ENCODE measurements around the gene EVI5. TPM values are rescaled to one million over a fixed set of nuclear protein-coding genes. Genes with fewer than 3 reads are reported as not detected.
A peak's percentile ranks its signal among the peaks of the same experiment; 100 is the strongest.

The EVI5 gene
- total RNA-seq, 2 donors from 2014 or later, result 33.0 to 37.7 TPM

DNA sequence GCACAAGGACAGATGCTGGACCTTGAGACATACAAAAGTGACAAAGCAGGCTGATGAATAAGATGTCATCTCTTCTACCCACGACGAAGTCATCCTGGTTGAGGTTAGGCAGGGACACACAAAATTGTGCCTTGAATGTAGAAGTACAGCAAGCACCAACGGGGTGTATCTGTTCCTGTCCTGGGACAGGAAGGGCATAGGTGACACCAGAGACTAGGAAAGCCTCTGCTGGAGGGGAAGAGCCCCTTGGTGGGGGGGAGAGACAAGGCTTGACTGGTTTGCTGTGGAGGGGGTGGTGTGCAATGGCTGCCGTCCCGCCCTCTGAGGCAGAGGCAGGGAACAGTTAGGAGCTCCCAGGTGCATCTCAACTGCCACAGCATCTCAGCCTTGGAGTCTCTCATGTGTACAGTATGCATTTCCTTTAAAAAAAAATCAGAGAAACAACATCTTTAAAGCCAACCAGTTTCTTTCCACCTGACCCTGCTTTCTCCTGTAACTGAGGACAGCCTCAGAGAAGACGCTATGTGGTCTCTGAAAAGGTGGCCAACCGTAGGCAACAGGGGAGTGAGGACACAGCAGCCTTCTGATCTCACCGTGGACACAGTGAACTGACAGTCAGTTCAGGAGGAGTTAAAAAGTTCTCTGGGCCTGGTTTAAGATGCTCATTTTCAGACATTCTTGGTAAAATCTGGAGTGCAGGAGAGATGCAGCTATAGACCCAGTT is 280.5 kb downstream of the EVI5 start:
- no peak for ATAC-seq
- intact Hi-C loops (cut with DNase I, micrococcal nuclease), result no loop called here
- no peak for DNase-seq

DNA sequence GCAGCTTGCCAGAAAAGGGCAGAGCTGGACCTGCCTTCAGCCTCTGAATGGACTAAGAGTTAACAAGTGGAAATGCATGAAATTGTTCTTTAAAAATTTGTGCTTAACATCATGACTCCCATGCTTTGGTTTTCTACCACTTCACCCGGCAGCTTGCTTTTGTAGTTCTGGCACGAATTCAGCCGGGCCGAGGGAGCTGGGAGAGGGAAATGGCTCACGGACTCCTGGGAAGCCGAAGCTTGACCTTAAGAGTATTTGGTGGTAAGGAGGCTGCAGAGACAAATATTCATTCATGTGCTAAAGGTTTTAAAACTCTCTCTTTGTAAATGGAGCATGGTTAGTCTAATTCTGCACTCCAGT is 281.0 kb downstream of the EVI5 start:
- no peak for DNase-seq

DNA sequence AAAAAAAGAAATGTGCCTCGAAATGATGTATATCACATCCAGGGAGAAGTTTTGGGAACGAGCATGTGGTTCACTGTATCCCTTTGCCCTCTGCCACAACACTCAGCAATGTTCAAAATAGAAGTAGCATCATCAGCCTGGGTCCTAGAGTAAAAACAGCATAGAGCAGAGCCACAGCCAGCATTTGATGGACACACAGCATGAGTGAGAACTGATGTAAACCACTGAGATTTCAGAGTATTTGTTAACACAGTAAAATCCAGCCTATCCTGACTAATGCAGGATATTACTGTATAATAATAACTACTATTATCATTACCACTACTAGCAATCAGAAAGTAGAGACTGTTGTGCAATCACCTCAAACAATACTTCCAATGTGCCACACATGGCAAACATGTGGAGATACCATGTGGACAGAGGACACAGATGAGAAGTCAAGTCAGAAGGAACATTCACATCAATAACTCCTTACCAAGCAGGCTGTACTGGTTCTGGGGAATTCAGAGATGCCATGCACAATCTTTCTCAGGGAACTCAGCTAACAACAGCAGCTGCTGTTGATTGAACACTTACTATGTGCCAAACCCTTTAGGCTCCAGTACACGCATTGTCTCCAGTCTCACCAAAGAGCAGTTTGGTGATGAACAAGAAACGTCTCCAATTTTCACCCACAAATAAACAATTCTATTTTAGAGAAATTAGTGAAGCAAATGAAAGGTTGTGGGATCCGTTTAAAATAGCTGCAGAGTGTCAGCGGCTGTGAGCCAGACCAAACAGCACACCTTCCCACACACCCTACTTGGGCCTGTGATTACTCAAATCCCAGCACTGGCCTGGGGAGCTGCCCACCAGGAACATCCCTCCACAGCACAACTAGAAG is 281.6 kb downstream of the EVI5 start:
- DNase-seq (no peak), ATAC-seq (no peak)
- intact Hi-C loops (cut with DNase I, micrococcal nuclease), result no loop called here

More for the DNA sequence above, 281.0 kb downstream of the EVI5 start:
- no peak for ATAC-seq
- intact Hi-C loops (cut with DNase I, micrococcal nuclease), result no loop called here

DNA sequence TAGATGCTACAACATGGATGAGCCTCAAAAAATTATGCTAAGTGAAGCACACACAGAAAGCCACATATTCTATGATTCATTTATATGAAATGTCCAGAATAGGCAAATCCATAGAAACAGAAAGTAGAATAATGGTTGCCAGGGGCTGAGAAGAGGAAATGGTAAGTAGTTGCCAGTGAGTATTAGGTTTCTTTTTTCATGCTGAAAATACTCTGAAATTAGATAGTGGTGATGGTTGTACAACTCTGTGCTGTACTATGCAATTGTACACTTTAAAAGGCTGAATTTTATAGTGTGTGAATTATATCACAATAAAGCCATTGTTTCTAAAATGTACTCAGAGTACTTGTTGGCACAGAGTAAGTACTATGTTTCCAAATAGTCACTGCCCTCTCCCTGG is 282.7 kb downstream of the EVI5 start:
- peak; percentile 18 for ATAC-seq
- intact Hi-C loops (cut with DNase I, micrococcal nuclease), result no loop called here
- DNase-seq, result no peak

DNA sequence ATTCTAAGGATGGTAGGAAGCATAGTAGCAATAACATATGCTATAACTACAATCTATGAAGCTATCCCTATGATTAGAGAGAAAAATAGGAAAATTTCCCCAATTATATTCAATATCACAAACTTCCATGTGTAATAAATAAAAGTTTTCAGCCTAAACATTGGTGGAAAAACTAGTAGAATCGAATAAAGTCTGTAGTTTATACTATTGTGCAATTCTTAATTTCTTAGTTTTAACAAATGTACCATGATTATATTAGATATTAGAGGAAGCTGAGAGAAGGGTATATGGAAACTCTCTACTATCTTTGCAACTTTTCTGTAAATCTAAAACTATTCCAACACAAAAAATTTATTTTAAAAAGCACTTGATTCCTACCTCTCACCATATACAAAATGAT is 284.4 kb downstream of the EVI5 start:
- ATAC-seq (no peak), DNase-seq (no peak)
- intact Hi-C loops (cut with DNase I, micrococcal nuclease), result no loop called here

DNA sequence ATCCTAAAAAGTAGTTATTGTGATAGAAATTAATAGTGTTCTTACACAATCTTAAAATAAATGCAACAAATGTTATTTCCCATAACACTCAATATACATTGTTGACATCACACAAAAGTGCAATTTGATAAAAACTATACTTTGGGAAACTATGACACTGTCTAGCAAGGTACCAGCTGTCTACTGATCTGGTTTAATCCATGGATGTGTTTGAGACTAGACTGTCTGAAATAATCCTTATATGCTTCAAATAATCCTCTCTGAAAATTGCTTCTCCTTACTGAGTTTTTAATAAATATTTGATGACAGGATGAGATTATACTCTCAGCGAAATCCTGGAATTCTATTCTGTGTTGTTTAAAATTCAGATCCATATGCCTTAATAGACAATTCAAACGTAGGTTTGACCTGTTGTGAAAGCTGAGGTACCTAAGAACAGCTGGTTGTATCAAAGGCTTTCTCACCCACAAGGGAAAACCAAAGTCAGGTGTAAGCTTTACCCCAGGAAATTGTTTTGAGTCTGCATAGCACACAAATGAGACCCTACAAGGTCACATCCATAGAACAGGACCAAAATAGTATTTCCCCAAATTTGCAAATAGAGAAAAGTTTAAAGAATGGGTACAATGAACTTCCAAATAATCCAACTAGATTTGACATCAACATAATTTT is 289.4 kb downstream of the EVI5 start:
- ATAC-seq, result no peak
- DNase-seq, result no peak
- intact Hi-C loops (cut with DNase I, micrococcal nuclease), result no loop called here

DNA sequence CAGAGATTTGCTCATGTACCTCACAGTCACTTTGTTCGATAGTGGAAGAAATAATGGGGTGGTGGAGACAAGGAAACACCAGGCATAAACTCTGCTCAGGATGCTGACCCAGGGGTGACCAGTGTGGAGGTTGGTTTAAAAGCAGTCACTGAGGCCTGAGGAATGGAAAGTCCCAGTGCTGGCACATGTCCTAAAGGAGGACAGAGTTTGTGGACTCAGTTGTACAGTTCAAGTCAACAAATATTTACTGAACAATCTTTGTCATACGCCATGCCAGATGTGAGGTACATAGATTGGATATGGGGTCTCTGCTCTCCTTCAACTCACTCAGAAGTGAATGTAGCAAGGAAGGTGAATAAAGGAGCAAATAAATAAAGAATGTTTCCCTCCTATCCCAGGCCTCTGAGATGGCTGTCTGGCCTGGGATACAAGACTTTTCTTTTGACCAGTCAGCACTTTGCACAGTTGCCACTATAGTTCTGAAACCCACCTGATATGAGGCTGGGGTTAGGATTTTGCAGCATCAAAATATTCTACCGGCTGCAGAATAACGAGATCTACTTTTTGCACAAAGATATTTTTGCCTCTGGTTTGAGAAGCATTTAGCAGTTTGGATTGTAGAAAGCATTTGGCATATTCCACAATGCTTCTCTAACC is 290.3 kb downstream of the EVI5 start:
- intact Hi-C loops (cut with DNase I, micrococcal nuclease), result no loop called here
- ATAC-seq (no peak), DNase-seq (no peak)

DNA sequence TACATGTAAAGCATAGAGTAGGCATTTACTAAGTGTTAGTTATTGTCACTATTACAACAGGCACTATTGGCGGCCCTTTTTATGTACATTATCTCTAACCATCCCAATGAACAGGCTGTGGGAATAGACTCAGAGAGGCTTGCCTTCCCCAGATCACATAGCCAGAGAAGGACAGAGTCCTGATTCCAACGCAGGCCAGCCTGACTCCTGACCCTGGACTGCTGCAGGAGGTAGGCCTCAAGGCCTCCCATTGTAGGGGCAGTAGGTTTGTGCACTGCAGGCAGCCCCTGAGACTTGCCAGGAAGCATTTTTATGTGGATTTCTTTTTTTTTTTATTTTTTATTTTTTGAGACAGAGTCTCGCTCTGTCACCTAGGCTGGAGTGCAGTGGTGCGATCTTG is 291.8 kb downstream of the EVI5 start:
- DNase-seq (no peak), ATAC-seq (no peak)
- intact Hi-C loops (cut with DNase I, micrococcal nuclease), result no loop called here

DNA sequence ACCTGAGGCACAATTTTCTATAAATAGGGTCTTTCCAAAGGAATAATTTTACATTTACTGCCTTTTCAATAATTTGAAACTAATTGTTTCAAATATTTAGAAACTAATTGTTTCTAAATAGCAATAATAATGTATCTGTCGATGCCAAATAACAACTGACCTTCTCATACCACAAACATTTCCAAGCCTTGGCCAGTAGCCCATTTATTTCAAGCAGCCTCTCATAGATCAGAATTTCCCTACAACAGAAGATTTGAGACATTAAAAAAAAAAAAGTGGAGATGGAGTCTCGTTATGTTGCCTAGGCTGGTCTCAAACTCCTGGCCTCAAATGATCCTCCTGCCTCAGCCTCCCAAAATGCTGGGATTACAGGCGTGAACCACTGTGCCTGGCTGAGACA is 296.1 kb downstream of the EVI5 start:
- intact Hi-C loops (cut with DNase I, micrococcal nuclease), result no loop called here
- ATAC-seq (no peak), DNase-seq (no peak)

DNA sequence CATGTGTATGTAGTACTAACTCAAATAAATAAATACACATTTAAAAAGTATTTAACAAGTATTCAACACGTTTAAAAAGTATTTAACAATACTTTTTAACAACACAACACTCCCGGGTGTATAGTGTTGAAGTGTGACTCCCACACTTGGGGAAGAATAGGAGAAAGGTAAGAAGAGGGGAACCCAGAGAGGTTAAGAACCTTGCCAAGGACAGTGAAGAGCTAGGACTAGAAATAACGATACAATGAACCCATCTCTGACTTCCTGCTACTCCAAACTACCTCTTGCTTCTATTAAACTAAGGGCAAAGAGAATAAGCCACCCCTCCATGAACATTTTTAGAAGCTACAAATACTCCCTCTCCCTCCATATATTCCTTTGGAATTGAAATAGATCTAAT is 296.5 kb downstream of the EVI5 start:
- ATAC-seq (no peak), DNase-seq (no peak)
- intact Hi-C loops (cut with DNase I, micrococcal nuclease), result no loop called here

DNA sequence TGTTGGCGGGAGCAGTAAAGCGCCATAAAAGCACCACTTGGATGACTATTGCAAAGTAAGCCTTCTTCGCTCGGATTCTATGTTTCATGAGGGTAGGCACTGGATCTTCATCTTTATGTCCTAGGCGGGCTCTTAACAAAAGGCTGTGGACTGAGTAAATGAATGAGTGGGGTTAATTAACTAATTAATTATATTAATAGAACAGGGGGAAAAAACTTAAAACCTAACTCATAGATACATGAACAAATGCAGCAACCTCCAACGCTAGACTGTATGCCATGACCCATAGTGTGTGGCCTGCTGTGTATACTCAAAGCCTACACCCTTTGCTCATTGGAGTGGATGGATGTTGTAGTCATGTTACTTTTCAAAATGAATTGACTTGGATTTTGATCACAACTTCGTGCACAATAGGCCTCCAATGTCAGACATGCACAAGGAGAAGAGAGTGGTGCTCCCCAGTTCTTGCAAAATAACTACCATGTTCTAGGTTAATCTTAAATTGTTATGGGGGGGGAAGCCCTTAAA is 297.8 kb downstream of the EVI5 start:
- ATAC-seq (no peak), DNase-seq (no peak)
- intact Hi-C loops (cut with DNase I, micrococcal nuclease), result no loop called here

DNA sequence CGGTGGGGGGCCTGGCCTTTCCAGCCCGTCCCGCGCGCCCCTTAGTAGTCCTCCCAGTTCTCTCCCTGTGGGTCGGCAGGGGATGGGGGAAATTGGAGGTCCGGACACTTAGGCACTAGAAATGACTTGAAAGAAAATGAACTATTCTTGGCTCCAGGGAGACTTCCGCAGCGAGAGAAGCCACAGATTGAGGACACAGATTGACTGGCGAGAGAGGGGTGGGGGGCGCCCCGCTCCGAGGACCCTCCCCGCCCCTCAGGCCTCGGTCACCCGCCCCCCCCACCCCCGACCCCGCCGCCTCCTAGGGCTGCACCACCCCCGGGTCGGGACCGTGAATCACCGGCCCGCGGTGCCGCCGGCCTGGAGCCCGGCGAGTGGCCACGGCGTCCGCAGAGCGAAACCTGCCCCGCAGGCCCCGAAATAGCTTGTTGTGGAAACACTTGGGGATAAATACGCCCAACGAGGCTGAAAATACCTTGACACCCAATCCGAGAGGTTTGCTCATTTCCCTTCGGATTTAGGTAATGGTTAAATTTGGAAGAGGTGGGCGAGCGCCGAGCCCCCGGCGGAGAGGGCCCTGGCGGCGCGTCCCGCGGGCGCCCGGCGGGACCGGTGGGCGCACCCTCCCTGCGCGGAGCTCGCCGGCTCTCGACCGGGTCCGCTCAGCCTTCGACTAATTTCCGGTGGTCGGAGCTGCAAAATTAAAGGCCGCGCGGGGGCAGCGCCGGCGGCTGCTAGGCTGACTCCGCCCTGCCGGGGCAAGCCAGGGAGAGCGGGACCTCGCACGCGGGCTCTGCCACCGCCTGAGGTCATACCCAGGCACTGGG is 298.4 kb downstream of the EVI5 start, which contains the start of gene GFI1:
Gene GFI1 (minus strand): TSS at position 675 of the 827 bp plus-strand sequence. CDS start 3,438 bp downstream, outside the sequence.
- intact Hi-C loops (cut with DNase I, micrococcal nuclease), result no loop called here
- DNase-seq, result peak; percentile 66 to 74
- peak; percentile 75 for ATAC-seq

DNA sequence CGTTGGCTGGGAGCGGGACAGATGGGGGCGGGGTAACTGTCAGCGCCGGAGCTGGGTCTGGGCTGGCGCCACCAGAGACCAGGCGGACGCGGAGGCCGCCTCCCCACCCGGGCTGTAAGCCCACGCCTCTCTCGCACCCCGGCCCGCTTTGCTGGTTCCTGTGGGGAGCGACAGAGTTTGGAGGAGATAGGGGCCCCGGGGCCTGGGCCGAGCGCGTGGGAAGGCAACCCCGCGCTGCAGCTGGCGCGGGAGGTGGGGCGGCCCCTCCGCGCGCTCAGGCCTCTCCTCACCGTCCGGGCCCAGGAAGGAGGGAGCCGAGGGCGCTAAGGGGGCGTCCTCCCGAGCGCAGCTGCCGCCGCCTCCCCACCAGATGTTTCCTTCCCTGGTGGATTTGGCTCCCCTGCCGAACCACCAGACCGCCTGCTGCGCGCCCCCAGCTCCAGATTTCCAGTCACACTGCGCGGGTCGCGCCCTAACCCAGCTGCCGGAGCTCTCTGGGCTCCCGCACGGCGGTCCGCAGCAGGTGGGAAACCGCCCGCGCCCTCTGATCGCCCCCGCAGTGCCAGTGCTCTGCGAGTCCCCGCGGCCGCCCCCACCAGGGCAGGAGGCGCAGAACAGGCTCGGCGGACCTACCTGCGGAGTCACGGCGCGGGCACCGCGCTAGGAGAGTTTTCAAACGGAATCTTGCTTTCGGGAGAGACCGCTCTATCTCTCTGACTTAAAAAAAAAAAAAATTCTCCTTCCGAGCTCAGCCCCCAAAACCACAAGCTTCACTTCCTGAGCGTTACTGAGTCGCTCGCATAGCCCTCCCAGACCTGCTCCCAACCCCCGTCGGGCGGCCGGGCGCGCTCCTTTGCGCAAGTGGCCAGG is 299.3 kb downstream of the EVI5 start:
- ATAC-seq (peak; percentile 67), DNase-seq (peak; percentile 62 to 81)
- intact Hi-C loops (cut with DNase I, micrococcal nuclease), result no loop called here

DNA sequence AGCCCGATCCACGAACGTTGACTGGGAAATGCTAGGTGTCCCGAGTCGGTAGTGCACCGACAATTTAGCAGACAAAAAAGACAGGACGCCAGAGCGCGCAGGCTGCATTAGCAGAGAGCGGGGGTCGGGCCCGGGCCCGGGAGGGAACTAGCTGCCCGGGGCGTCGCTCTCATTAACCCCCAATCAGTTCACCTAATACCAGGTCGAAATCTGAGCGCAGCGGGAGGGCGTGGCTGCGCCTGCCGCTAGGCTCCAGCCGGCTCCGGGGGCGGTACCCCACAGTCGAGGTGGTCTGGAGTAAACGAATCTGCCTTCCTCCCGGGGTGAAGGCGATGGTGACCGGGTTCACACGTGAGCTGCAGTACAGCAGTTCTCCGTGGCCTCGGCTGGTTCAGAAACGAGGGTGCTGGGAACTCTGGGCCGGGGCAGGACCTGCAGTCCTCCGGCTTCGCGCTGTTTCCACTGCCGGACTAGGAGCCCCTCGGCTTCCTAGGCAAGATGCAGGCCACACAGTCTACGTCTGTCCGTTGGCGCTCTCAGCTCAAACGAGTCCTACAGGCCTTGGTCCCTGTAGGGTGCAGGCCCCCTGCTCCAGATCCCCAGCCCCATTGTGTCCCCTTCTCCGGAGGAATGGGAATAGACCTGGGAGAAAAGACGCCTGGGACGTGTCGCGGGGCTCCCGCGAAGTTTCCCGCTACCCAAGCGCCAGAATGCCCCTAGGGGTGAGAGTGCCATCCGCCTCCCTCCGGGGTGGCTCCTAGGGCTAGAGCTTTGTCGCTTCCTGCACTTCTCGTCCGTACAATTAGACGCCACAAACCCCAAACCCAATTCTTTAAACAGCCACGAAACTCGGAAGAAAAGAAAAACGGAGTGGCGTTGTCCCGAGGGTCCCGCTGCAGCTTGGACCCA is 300.2 kb downstream of the EVI5 start:
- DNase-seq (peak; percentile 52 to 70), ATAC-seq (peak; percentile 5)
- intact Hi-C loops (cut with DNase I, micrococcal nuclease), result no loop called here

DNA sequence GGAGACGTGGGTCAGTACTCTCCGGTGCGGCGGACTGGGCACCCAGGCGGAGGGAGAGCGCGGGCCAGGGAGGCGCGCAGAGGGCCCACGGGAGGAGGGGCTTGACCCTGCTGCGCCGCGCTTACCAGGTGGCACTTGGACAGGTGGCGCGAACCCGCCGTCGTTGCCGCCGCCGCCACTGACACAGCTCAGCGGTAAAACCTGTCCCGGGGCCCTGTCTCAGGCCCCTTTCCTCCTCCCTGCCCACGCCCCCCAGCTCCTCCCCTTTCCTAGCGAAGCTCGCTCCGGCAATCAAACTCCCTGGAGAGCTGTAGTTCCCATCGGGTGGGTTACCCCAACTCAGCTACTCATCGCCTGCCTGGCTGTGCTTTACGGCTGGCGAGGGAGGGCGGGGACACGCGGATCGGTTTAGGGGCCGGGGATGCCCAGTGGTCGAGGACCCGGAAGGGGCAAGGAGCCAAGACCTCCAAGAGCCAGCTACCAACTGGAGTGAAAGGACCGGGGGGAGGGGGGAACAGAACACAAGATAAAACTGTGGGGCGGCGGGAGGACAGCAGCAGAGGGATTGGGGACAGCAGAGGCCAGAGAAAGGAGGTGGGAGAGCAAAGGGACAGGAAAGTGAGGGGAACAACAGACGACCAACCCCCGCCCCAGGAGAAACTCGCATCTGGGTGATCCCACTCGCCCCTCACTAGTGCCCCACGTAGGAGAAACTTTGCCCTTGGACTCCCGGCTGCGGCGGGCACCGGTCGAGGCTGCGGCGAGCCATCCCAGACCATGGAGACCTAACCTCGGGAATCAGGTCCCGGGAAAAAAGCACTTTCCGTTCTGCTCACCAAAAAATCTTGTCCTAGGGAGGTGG is 301.1 kb downstream of the EVI5 start:
- DNase-seq (peak; percentile 47 to 58), ATAC-seq (peak; percentile 34)
- intact Hi-C loops (cut with DNase I, micrococcal nuclease), result no loop called here
